Measurements from ENCODE around the gene UCN2.

DNA sequence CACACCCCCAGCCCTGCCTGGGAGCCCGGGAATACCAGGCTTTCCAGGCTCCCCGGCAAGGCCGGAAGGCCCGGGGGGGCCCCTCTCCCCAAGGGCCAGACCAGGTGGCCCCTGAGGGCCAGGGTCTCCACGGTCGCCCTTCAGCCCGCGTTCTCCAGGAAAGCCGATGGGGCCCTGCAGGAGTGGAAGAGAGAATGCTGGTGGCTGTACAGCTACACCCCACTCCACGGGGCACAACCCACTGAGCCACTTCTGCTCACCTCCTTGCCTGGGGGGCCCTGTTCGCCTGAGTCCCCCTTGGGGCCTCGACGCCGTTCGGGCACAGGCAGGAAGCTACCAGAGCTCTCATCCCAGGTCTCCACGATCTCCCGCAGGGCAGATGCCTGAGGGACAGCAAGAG lies 11.8 kb upstream of the UCN2 start:
- no peak for TF ChIP-seq POLR2A (IDR thresholded peaks at IDR 0.05; ENCODE audit: low read depth, low read length)
- no peak for TF ChIP-seq POLR2AphosphoS5 (IDR thresholded peaks at IDR 0.05; ENCODE audit: low read depth, low read length)
- no peak for TF ChIP-seq SPI1 (IDR thresholded peaks at IDR 0.05; ENCODE audit: low read depth, low read length)
- TF ChIP-seq PAX5 (IDR thresholded peaks at IDR 0.05; ENCODE audit: insufficient read depth, low read length, severe bottlenecking), result no peak
- no peak for TF ChIP-seq TAF1 (IDR thresholded peaks at IDR 0.05; ENCODE audit: low read depth, low read length)
- TF ChIP-seq POU2F2 (IDR thresholded peaks at IDR 0.05; ENCODE audit: low read depth, low read length), result no peak

Measured in GM12891 (cell line).